GM12865 (cell line): ENCODE results near the gene NWD2.
A peak's percentile ranks its signal among the peaks of the same experiment; 100 is the strongest.

Source experiments
- DNase-seq: peaks from one replicate; pipeline ENCODE4 v3.0.0; 2010; ENCODE audit warnings: low read depth
- H3K4me3 ChIP-seq: 2 replicates; pipeline ENCODE4 v1.5.1; 2011; ENCODE audit warnings: mild to moderate bottlenecking, low read depth, low read length, control low read depth
- CTCF ChIP-seq: IDR thresholded peaks from 2 replicates; pipeline ENCODE4 v1.5.1; 2011; ENCODE audit warnings: low read length, control low read depth, low read depth, inconsistent platforms; ENCODE audit not compliant: insufficient read depth; ENCODE audit errors: missing control alignments

The NWD2 gene

GRCh38 chr4:37243051-37243450, 1.5 kb upstream of the NWD2 start:
- H3K4me3 ChIP-seq = no peak overlapping the region
- peak; percentile 33 for DNase-seq
- peak; percentile 22 for TF ChIP-seq CTCF

- no peak for TF ChIP-seq CTCF
- no peak for DNase-seq
- no peak overlapping the region for H3K4me3 ChIP-seq
Observed at GRCh38 chr4:37243722-37244582, 591 bp upstream of the NWD2 start.

GRCh38 chr4:37245391-37245954, 930 bp downstream of the NWD2 start:
- no peak overlapping the region for H3K4me3 ChIP-seq
- DNase-seq = no peak
- TF ChIP-seq CTCF = no peak

GRCh38 chr4:37246891-37247290, 2.3 kb downstream of the NWD2 start:
- TF ChIP-seq CTCF = no peak
- no peak for DNase-seq
- H3K4me3 ChIP-seq = no peak overlapping the region

DNA sequence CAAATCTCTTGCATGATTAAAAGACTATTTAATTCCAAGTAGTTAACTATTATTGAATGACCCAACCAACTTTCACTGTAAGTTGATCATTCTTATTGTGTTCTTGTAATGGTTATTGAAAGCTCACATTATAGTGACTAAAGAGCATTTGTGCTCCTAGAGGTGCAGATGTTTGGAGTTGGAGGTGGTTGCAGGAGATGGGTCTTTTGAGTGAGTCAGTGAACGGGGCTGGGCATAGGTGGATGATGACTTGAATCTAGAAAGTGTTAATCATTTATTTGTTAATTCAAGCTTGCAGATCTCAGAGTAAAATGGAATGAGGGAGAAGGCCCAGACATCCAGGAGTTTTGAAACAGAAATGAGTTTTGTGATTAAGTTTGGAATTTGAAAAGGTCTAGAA, 13.7 kb downstream of the NWD2 start:
- DNase-seq = no peak
- no peak for TF ChIP-seq CTCF
- H3K4me3 ChIP-seq = no peak overlapping the region

GRCh38 chr4:37268319-37268718, 23.8 kb downstream of the NWD2 start:
- H3K4me3 ChIP-seq = no peak overlapping the region
- DNase-seq = no peak
- no peak for TF ChIP-seq CTCF
